Measurements from ENCODE around the gene MYADM.
A peak's percentile ranks its signal among the peaks of the same experiment; 100 is the strongest.

The MYADM gene

GRCh38 chr19:53905787-53906186 is 38.1 kb downstream of the MYADM start:
- TF ChIP-seq, protein P1, sequence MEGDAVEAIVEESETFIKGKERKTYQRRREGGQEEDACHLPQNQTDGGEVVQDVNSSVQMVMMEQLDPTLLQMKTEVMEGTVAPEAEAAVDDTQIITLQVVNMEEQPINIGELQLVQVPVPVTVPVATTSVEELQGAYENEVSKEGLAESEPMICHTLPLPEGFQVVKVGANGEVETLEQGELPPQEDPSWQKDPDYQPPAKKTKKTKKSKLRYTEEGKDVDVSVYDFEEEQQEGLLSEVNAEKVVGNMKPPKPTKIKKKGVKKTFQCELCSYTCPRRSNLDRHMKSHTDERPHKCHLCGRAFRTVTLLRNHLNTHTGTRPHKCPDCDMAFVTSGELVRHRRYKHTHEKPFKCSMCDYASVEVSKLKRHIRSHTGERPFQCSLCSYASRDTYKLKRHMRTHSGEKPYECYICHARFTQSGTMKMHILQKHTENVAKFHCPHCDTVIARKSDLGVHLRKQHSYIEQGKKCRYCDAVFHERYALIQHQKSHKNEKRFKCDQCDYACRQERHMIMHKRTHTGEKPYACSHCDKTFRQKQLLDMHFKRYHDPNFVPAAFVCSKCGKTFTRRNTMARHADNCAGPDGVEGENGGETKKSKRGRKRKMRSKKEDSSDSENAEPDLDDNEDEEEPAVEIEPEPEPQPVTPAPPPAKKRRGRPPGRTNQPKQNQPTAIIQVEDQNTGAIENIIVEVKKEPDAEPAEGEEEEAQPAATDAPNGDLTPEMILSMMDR (IDR thresholded peaks at IDR 0.05; ENCODE audit: low read depth, low read length): no peak
- H3K4me3 ChIP-seq (ENCODE audit: low read depth, low read length): no peak overlapping the region

DNA sequence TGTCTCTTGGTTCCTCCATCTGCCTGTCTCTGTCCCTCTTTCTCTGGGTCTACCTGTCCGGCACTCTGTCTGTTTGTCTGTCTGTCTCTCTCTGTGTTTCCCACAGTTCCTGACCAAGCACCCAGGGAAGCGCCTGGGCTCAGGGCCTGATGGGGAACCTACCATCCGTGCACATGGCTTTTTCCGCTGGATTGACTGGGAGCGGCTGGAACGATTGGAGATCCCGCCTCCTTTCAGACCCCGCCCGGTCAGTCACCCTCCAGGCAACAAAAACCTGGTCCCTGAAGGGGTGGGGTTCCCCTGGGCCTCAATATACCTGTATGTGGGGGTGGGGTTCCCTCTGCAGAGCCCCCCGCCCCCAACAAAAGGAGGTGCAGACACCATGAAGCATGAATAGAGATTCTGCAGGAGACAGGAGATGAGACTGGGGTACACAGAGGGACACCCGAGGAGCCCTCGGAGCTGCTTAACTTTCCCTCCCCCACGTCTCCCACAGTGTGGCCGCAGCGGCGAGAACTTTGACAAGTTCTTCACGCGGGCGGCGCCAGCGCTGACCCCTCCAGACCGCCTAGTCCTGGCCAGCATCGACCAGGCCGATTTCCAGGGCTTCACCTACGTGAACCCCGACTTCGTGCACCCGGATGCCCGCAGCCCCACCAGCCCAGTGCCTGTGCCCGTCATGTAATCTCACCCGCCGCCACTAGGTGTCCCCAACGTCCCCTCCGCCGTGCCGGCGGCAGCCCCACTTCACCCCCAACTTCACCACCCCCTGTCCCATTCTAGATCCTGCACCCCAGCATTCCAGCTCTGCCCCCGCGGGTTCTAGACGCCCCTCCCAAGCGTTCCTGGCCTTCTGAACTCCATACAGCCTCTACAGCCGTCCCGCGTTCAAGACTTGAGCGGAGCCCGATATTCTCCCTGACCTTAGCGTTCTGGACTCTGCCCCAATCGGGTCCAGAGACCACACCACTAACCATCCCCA is 38.8 kb downstream of the MYADM start:
- TF ChIP-seq, protein P1 (IDR thresholded peaks at IDR 0.05; ENCODE audit: low read depth, low read length): peak; percentile 92
- no peak overlapping the region for H3K4me3 ChIP-seq (ENCODE audit: low read depth, low read length)

DNA sequence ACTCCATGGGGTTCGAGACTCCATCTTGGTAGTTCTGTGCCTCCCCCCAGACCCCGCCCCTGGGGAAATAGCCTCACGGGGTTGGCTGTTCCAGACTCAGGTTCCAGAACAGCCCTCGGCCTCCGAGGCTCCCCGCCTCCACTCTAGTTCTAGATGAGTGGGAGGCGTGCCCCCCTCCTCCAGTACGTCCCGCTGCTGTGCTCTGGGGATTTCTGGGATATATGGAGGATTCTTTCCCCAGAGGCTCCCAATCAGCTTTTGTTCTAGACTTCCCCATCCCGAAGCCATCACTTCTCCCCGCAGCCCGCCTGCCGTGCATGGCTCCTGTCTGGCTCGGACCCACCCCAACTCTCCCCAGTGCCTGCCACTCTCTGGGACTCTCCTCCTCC is 39.5 kb downstream of the MYADM start:
- TF ChIP-seq, protein P1 (IDR thresholded peaks at IDR 0.05; ENCODE audit: low read depth, low read length): no peak
- H3K4me3 ChIP-seq (ENCODE audit: low read depth, low read length): no peak overlapping the region

DNA sequence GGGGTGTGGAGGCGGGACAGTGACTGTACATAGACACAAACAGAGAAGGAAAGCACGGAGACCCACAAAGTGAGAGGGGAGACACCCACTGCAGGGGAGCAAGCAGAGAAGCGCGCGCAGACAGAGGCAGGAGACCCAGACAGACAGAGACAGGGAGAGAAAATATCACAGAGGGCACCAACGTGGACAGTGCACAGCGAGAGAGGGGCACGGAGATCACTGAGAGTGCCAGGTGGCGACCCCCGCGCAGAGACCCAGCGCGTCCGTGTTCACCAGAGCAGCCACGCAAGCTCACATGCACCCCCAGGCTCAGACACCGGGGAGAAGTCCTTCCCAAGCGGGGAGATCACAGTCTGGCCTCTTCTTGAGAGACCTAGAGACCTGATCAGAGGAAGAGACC is 40.0 kb downstream of the MYADM start:
- TF ChIP-seq, protein P1 (IDR thresholded peaks at IDR 0.05; ENCODE audit: low read depth, low read length): no peak
- H3K4me3 ChIP-seq (ENCODE audit: low read depth, low read length): no peak overlapping the region

DNA sequence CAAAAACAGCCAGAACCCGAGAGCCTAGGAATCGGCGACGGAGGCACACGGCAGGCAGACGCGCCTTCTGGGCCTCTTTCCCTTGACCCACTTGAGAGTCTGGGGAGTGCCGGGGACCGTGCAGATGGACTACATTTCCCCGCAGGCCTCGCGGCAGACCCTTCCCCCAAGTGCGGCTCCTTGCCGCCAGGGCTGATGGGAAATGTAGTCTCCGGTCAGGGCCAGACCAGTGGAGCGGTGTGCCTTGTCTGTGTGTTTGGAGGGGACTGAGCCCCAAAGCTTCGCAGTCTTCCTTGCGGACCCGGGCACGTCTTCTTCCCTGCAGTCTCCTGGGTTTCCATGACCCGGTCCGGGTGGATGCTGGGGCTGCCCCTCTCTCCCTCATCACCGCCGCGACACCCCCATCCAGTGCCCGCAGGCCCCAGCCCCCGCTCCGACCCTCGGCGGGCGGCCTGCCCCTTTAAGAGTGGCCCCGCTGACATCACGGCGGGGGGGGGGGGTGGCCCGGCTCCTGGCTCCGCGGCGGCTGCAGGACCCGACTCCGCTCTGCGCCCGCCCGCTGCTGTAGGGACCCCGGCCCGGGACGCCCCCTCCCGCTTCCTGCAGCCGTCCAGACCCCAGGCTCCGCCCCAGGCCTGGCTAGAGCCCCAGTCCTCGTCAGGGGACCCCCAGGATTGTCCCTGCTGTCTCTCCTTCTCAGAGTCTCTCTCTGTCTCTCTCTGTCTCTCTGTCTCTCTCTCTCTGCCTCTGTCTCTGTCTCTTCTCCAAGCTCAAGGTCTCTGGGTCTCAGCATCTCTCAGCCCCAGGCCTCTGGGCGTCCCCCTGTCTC is 40.6 kb downstream of the MYADM start:
- TF ChIP-seq, protein P1 (IDR thresholded peaks at IDR 0.05; ENCODE audit: low read depth, low read length): no peak
- no peak overlapping the region for H3K4me3 ChIP-seq (ENCODE audit: low read depth, low read length)

DNA sequence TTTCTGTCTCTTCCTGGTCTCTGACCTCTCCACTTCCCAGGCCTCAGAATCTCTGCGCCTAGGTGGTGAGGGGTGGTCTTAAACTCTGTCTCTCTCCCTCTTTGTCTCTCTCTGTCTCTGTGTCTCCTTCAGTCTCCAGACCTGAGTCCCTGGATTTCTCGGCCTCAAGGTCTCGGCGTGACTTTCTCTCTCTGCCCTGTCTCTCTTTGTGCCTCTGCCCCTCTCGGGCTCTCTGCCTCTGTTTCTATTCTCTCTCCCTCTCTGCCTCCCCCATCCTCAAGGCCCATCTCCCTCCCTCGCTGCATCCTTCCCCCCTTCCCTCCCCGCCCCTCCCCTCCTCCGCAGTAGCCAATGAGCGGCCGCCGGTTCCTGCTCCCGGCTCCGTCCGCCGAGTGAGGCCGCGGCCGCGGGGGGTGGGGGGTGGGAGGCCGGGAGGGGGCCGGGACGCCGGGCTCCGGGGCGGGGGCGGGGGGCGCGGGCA is 41.3 kb downstream of the MYADM start, which contains the start of gene CACNG7:
Gene CACNG7 (plus strand): TSS at position 344 of the 481 bp plus-strand sequence. CDS start 3,554 bp downstream, outside the sequence.
- TF ChIP-seq, protein P1 (IDR thresholded peaks at IDR 0.05; ENCODE audit: low read depth, low read length): no peak

More for the DNA sequence above, 41.3 kb downstream of the MYADM start, which contains the start of gene CACNG7:
- no peak within 1 kb of the TSS for H3K4me3 ChIP-seq (ENCODE audit: low read depth, low read length)

All from WI38 (cell line).